PC-3 (cell line): ENCODE measurements around the gene AJAP1.

ENCODE experiments used
- EZH2 ChIP-seq: fragments of 300-600 bp; sonication (generic); IDR thresholded peaks from one replicate; pipeline ENCODE4 v1.6.1; 2017; ENCODE audit warnings: antibody characterized with exemption, mild to moderate bottlenecking, low read length; ENCODE audit not compliant: unreplicated experiment
- TF ChIP-seq, protein P1 (sequence below): fragments of 300-600 bp; sonication (generic); conservative IDR thresholded peaks from 2 replicates; pipeline ENCODE4 v1.5.1; 2017; ENCODE audit warnings: antibody characterized with exemption, low read depth, mild to moderate bottlenecking, low read length

DNA sequence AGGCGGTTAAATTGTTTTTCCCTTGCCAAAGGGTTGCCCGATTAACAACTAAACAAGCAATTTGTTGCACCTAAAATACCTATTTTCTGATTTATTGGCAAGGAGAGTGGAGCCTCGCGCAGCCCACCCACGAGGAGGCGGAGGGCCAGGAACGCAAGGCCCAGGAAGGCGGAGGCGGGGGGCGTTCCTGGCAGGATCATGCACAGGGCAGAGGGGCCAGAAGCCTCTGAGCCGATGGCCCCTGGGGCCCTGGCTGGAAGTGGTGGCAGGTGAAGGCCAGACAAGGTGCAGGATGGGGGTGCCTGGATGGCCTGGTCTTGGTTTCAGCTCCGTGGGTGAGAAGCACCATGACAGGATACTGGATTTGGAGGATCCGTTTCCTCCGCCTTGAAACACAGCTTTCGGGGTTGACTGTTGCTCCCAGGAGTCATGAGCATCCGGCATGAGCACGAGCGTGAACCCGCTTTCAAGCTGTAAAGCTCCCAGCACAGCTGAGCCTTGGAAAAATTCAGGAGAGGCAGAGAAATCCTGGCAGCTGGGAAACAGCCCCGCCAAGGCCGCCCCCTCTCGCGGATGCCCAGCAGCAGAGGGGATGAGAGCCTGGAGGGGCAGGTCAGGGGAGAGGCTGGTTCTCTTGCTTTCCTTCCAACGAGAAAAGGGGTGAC, 35.0 kb downstream of the AJAP1 start:
- TF ChIP-seq, protein P1, sequence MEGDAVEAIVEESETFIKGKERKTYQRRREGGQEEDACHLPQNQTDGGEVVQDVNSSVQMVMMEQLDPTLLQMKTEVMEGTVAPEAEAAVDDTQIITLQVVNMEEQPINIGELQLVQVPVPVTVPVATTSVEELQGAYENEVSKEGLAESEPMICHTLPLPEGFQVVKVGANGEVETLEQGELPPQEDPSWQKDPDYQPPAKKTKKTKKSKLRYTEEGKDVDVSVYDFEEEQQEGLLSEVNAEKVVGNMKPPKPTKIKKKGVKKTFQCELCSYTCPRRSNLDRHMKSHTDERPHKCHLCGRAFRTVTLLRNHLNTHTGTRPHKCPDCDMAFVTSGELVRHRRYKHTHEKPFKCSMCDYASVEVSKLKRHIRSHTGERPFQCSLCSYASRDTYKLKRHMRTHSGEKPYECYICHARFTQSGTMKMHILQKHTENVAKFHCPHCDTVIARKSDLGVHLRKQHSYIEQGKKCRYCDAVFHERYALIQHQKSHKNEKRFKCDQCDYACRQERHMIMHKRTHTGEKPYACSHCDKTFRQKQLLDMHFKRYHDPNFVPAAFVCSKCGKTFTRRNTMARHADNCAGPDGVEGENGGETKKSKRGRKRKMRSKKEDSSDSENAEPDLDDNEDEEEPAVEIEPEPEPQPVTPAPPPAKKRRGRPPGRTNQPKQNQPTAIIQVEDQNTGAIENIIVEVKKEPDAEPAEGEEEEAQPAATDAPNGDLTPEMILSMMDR, result no peak
- TF ChIP-seq EZH2, result no peak
